ENCODE data around the gene ADSL.

DNA sequence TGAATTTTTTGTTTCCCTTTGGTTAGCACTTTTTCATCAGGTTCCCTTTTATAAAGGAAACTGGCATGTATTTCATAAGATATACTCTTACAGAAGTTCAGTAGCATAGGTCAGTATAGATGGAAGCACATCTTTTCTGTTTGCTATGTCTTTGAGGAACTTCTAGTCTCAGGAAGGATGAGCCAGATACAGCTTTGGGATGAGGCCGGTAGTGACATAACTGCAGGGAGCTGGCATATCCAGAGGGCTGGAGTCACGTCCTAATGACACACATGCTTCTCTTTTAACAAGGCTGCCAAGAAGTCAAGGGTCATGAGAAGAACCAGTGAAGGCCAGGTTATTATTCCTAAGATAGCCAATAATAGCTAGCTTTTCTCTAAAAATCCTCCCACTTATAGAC is 33.3 kb upstream of the ADSL start:
- TF ChIP-seq, protein P1, sequence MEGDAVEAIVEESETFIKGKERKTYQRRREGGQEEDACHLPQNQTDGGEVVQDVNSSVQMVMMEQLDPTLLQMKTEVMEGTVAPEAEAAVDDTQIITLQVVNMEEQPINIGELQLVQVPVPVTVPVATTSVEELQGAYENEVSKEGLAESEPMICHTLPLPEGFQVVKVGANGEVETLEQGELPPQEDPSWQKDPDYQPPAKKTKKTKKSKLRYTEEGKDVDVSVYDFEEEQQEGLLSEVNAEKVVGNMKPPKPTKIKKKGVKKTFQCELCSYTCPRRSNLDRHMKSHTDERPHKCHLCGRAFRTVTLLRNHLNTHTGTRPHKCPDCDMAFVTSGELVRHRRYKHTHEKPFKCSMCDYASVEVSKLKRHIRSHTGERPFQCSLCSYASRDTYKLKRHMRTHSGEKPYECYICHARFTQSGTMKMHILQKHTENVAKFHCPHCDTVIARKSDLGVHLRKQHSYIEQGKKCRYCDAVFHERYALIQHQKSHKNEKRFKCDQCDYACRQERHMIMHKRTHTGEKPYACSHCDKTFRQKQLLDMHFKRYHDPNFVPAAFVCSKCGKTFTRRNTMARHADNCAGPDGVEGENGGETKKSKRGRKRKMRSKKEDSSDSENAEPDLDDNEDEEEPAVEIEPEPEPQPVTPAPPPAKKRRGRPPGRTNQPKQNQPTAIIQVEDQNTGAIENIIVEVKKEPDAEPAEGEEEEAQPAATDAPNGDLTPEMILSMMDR (IDR thresholded peaks at IDR 0.05; ENCODE audit: low read depth, low read length, missing input control), result no peak
- TF ChIP-seq, protein P2, sequence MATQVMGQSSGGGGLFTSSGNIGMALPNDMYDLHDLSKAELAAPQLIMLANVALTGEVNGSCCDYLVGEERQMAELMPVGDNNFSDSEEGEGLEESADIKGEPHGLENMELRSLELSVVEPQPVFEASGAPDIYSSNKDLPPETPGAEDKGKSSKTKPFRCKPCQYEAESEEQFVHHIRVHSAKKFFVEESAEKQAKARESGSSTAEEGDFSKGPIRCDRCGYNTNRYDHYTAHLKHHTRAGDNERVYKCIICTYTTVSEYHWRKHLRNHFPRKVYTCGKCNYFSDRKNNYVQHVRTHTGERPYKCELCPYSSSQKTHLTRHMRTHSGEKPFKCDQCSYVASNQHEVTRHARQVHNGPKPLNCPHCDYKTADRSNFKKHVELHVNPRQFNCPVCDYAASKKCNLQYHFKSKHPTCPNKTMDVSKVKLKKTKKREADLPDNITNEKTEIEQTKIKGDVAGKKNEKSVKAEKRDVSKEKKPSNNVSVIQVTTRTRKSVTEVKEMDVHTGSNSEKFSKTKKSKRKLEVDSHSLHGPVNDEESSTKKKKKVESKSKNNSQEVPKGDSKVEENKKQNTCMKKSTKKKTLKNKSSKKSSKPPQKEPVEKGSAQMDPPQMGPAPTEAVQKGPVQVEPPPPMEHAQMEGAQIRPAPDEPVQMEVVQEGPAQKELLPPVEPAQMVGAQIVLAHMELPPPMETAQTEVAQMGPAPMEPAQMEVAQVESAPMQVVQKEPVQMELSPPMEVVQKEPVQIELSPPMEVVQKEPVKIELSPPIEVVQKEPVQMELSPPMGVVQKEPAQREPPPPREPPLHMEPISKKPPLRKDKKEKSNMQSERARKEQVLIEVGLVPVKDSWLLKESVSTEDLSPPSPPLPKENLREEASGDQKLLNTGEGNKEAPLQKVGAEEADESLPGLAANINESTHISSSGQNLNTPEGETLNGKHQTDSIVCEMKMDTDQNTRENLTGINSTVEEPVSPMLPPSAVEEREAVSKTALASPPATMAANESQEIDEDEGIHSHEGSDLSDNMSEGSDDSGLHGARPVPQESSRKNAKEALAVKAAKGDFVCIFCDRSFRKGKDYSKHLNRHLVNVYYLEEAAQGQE (IDR thresholded peaks at IDR 0.05), result no peak

Data from liver (tissue), 2 donors.